GM21825 (cell line): ENCODE results near the gene ONECUT1.

Source experiments
- ATAC-seq: cut with Tn5 transposase; IDR thresholded peaks from one replicate; pipeline ENCODE4 v1.9.1; 2021; ENCODE audit warnings: mild to moderate bottlenecking, moderate library complexity; ENCODE audit not compliant: unreplicated experiment

ONECUT1 gene

GRCh38 chr15:52797625-52798501 lies 7.7 kb upstream of the ONECUT1 start:
- ATAC-seq, result no peak

GRCh38 chr15:52796753-52797520 lies 6.8 kb upstream of the ONECUT1 start:
- no peak for ATAC-seq

- no peak for ATAC-seq
Observed at GRCh38 chr15:52796228-52796521, 6.0 kb upstream of the ONECUT1 start.

GRCh38 chr15:52795464-52796227 lies 5.5 kb upstream of the ONECUT1 start:
- ATAC-seq, result no peak

- no peak for ATAC-seq
Observed at GRCh38 chr15:52794665-52795463, 4.7 kb upstream of the ONECUT1 start.

GRCh38 chr15:52791776-52792175 lies 1.6 kb upstream of the ONECUT1 start:
- ATAC-seq, result no peak

GRCh38 chr15:52790941-52791751 lies 1.0 kb upstream of the ONECUT1 start:
- ATAC-seq, result no peak

- no peak for ATAC-seq
Observed at GRCh38 chr15:52789601-52790168, 451 bp downstream of the ONECUT1 start.

- ATAC-seq, result no peak
Observed at GRCh38 chr15:52789008-52789600, 1.0 kb downstream of the ONECUT1 start.

GRCh38 chr15:52788099-52788986 lies 1.8 kb downstream of the ONECUT1 start:
- ATAC-seq, result no peak

GRCh38 chr15:52787549-52788098 lies 2.5 kb downstream of the ONECUT1 start:
- no peak for ATAC-seq

- ATAC-seq, result no peak
Observed at GRCh38 chr15:52787123-52787503, 3.0 kb downstream of the ONECUT1 start.

GRCh38 chr15:52786436-52787122 lies 3.6 kb downstream of the ONECUT1 start:
- ATAC-seq, result no peak

GRCh38 chr15:52785672-52786406 lies 4.3 kb downstream of the ONECUT1 start:
- no peak for ATAC-seq

GRCh38 chr15:52784799-52785671 lies 5.1 kb downstream of the ONECUT1 start:
- no peak for ATAC-seq
